GM06990 (cell line): ENCODE data around the gene ULBP1.

Experiments used
- DNase-seq: peaks from one replicate; pipeline ENCODE4 v3.0.0-alpha.2; 2011; ENCODE audit not compliant: insufficient read length; ENCODE audit errors: extremely low read depth
- H3K27me3 ChIP-seq: replicated peaks from 2 replicates; pipeline ENCODE4 v1.6.0; 2011; ENCODE audit warnings: low read length; ENCODE audit not compliant: control insufficient read depth, insufficient read depth
- H3K36me3 ChIP-seq: 2 replicates; pipeline ENCODE4 v1.5.1; 2011; ENCODE audit warnings: low read length; ENCODE audit not compliant: control insufficient read depth, insufficient read depth
- H3K4me3 ChIP-seq: replicated peaks from 2 replicates; pipeline ENCODE4 v1.5.1; 2011; ENCODE audit warnings: low read depth, mild to moderate bottlenecking, control low read depth, low read length
- TF ChIP-seq, protein P1 (sequence below): IDR thresholded peaks from 2 replicates; pipeline ENCODE4 v1.5.1; 2011; ENCODE audit warnings: low read length, control low read depth, mild to moderate bottlenecking, inconsistent platforms; ENCODE audit not compliant: insufficient read depth, poor library complexity, severe bottlenecking

ULBP1 gene

DNA sequence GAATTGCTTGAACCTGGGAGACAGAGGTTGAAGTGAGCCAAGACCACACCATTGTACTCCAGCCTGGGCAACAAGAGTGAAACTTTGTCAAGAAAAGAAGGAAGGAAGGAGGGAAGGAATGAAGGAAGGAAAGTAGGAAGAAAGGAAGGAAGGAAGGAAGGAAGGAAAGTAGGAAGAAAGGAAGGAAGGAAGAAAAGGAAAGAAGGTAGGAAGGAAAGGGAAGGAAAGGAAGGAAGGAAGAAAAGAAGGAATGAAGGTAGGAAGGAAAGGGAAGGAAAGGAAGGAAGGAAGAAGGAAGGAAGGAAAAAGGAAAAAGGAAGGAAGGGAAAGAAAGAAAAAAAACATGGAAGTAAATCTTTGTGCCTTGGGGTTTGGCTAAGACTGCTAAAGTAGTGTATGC, 11.7 kb downstream of the ULBP1 start:
- TF ChIP-seq, protein P1, sequence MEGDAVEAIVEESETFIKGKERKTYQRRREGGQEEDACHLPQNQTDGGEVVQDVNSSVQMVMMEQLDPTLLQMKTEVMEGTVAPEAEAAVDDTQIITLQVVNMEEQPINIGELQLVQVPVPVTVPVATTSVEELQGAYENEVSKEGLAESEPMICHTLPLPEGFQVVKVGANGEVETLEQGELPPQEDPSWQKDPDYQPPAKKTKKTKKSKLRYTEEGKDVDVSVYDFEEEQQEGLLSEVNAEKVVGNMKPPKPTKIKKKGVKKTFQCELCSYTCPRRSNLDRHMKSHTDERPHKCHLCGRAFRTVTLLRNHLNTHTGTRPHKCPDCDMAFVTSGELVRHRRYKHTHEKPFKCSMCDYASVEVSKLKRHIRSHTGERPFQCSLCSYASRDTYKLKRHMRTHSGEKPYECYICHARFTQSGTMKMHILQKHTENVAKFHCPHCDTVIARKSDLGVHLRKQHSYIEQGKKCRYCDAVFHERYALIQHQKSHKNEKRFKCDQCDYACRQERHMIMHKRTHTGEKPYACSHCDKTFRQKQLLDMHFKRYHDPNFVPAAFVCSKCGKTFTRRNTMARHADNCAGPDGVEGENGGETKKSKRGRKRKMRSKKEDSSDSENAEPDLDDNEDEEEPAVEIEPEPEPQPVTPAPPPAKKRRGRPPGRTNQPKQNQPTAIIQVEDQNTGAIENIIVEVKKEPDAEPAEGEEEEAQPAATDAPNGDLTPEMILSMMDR = no peak
- Histone ChIP-seq H3K4me3 (no peak overlapping the region), H3K27me3 (peaks cover 2% of the 10 kb centered on the region), H3K36me3 (no peaks in the 10 kb centered on the region)
- DNase-seq = no peak

GRCh38 chr6:149977221-149977620, 13.5 kb downstream of the ULBP1 start:
- Histone ChIP-seq H3K27me3 (peaks cover 2% of the 10 kb centered on the region), H3K4me3 (no peak overlapping the region), H3K36me3 (no peaks in the 10 kb centered on the region)
- TF ChIP-seq, protein P1 = no peak
- no peak for DNase-seq

- Histone ChIP-seq H3K4me3 (no peak overlapping the region), H3K27me3 (peaks cover 3% of the 10 kb centered on the region), H3K36me3 (no peaks in the 10 kb centered on the region)
- TF ChIP-seq, protein P1 = no peak
- DNase-seq = no peak
Observed at GRCh38 chr6:149978610-149979009, 14.9 kb downstream of the ULBP1 start.

GRCh38 chr6:149979293-149979692, 15.6 kb downstream of the ULBP1 start:
- peaks cover 1% of the 10 kb centered on the region for H3K27me3 ChIP-seq
- H3K36me3 ChIP-seq = no peaks in the 10 kb centered on the region
- no peak for DNase-seq
- TF ChIP-seq, protein P1 = no peak
- no peak overlapping the region for H3K4me3 ChIP-seq

DNA sequence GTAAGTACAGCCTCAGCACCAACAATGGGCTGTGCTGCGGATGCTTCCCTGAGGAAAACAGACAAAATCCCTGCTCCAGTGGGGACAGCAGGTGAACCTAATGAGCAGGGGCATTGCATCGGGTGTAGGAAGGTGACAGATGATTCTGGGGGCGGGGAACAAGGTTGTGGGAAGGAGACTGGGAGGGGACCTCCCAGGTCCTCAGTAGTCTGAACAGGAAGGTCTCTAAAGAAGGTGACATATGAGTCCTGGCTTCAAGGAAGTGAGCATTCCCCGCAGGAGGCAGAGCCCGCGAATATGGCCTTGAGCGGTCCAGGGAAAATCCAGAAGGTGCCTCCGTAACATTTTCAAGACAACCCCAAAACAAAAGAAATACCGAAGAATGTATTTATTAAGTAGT, 19.4 kb downstream of the ULBP1 start:
- TF ChIP-seq, protein P1 = no peak
- DNase-seq = no peak
- H3K27me3 ChIP-seq = peaks cover 5% of the 10 kb centered on the region
- no peaks in the 10 kb centered on the region for H3K36me3 ChIP-seq
- H3K4me3 ChIP-seq = no peak overlapping the region

DNA sequence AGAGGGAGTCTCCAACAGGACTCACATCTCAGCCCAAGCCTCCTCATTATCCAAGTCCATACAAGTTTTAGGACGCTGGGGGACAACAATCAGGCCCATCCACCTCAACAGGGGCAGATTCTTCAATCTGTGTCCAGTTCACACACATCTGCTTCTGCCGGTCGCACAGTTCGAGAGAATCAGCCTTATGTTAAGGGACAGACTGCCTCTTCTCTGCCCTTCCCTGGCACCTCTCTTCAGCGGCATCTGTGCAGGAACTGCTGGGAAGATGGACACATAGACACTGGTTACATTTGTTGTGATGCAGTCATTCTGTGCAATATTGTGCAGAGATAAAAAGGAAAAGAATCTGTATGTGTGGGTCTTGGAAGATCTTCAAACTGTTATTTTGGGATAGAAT, 21.0 kb downstream of the ULBP1 start:
- DNase-seq = no peak
- Histone ChIP-seq H3K4me3 (no peak overlapping the region), H3K36me3 (no peaks in the 10 kb centered on the region), H3K27me3 (peaks cover 5% of the 10 kb centered on the region; the same call in 1 of the 2 replicates)
- TF ChIP-seq, protein P1 = no peak
